Esophagus (tissue), 2 donors: Measurements from ENCODE around the gene ANKMY1. TPM values are rescaled to one million over a fixed set of nuclear protein-coding genes. Genes with fewer than 3 reads are reported as not detected.

Source experiments
- H3K27ac ChIP-seq, 2 donors: one replicate each; pipeline ENCODE4 v1.5.1; 2013; ENCODE audit warnings: low read depth in 2 of 2, mild to moderate bottlenecking in 2 of 2, inconsistent platforms in 1 of 2, low read length in 1 of 2, moderate library complexity in 1 of 2
- H3K27me3 ChIP-seq, 2 donors: one replicate each; pipeline ENCODE4 v1.6.1; 2013; ENCODE audit warnings: low read length in 2 of 2, control low read depth in 1 of 2, mild to moderate bottlenecking in 1 of 2; ENCODE audit not compliant: insufficient read depth in 2 of 2, control insufficient read depth in 1 of 2
- H3K36me3 ChIP-seq, 2 donors: one replicate each; pipeline ENCODE4 v1.6.1; 2013; ENCODE audit warnings: low read length in 1 of 2; ENCODE audit not compliant: control insufficient read depth in 2 of 2, insufficient read depth in 2 of 2
- H3K4me1 ChIP-seq, 2 donors: one replicate each; pipeline ENCODE4 v1.6.1; 2013; ENCODE audit warnings: low read length in 1 of 2; ENCODE audit not compliant: control insufficient read depth in 2 of 2, insufficient read depth in 2 of 2
- H3K4me3 ChIP-seq, 2 donors: one replicate each; pipeline ENCODE4 v1.5.1; 2013; ENCODE audit warnings: low read length in 2 of 2, mild to moderate bottlenecking in 2 of 2, low read depth in 1 of 2, moderate library complexity in 1 of 2
- H3K9me3 ChIP-seq, 2 donors: one replicate each; pipeline ENCODE4 v1.6.1; 2013; ENCODE audit warnings: mild to moderate bottlenecking in 2 of 2, low read depth in 1 of 2, low read length in 1 of 2, moderate library complexity in 1 of 2; ENCODE audit not compliant: control insufficient read depth in 2 of 2, insufficient read depth in 1 of 2
- WGBS, 2 donors: extraction: QIAGEN DNeasy Blood & Tissue Kit; methylation state at CpG; one replicate each; pipeline ENCODE4 v1.1.7; 2013; 5-methylcytosine and 5-hydroxymethylcytosine counted together
- polyA plus RNA-seq, 2 donors: library from polyadenylated mRNA; stranded (reverse); fragments of 200-250 nt; gene quantifications; one replicate each; pipeline ENCODE4 v1.2.3, GENCODE V29; 2013
- donor health status: healthy with polysubstance abuse.
- donor health status: Bipolar disorder and iron deficiency.

Gene ANKMY1
- polyA plus RNA-seq, 2 donors: 4.8 to 16.2 TPM

GRCh38 chr2:240601061-240601830, 43.5 kb upstream of the ANKMY1 start:
- peaks cover 2 to 9% of the 10 kb centered on the region in 2 donors for H3K4me1 ChIP-seq
- H3K27ac ChIP-seq: no peak overlapping the region
- 80 to 86% methylated on average over 20 of the region's 20 CpGs for WGBS, 2 donors
- H3K27me3 ChIP-seq: no peaks in the 10 kb centered on the region
- peaks cover 0 to 33% of the 10 kb centered on the region in 2 donors for H3K36me3 ChIP-seq
- no peak overlapping the region for H3K4me3 ChIP-seq
- no peaks in the 10 kb centered on the region for H3K9me3 ChIP-seq

DNA sequence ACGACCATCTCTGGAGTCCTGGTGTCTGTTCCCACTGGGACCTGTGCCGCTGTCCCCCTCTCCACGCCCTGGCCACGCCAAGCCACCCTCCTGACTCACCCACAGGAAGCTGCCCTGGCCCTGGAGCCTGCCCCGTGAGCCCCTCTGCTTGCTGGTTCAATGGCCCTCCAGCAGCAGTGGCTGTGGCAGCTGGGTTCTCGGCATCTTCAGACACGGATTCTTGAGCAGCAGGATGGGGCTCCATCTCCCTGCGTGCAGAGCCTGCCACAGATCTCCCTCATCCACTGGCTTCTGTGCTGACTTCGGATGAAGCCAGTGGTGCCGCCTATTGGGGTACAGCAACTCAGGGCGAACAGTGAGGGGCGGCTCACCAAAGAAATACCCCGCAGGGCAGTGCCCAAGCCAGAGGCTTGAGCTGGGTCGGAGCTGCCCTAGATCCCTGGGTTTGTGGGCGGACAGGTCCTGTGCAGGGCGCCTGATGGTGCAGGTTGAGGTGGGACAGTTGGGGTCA, 42.7 kb upstream of the ANKMY1 start:
- Histone ChIP-seq H3K36me3 (peaks cover 0 to 36% of the 10 kb centered on the region in 2 donors), H3K9me3 (no peaks in the 10 kb centered on the region), H3K4me3 (no peak overlapping the region), H3K4me1 (peaks cover 1 to 12% of the 10 kb centered on the region in 2 donors), H3K27ac (no peak overlapping the region), H3K27me3 (no peaks in the 10 kb centered on the region)
- 91 to 93% methylated on average over 16 of the region's 16 CpGs for WGBS, 2 donors

- Histone ChIP-seq H3K4me1 (peaks cover 0 to 10% of the 10 kb centered on the region in 2 donors), H3K27ac (no peak overlapping the region), H3K36me3 (peaks cover 0 to 43% of the 10 kb centered on the region in 2 donors), H3K27me3 (no peaks in the 10 kb centered on the region), H3K4me3 (no peak overlapping the region), H3K9me3 (no peaks in the 10 kb centered on the region)
- WGBS, 2 donors: 89 to 95% methylated on average over 11 of the region's 11 CpGs
Observed at GRCh38 chr2:240599141-240599583, 41.4 kb upstream of the ANKMY1 start.

DNA sequence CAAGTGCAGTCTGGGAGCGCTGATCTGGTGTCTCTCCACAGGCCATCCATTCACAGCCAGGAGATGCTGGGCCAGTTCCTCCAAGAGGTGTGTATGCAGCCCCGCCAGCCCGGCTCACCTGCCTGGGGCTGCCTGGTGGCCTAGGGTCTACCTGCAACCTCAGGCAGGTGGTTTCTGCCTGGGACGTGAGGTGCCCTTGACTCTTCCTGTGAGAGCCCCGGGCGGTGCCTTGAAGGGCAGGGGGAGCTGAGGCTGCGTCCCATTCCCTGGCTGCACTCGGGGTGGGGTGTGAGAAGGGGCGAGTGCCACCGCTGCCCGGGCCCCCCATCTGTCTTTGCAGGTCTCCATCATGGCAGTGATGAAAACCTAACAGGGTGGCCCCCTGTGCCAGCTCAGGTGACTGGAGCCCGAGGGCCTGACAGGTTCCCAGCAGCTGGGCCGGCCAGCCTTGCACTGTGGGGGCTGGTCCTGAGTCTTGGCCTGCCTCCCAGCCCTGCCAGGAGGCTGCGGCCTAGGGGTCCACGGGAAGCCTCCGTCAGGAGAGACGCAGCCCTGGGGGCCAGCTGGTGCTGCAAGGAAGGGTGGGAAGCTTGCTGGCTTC, 40.6 kb upstream of the ANKMY1 start:
- H3K4me1 ChIP-seq: peaks cover 0 to 10% of the 10 kb centered on the region in 2 donors
- H3K4me3 ChIP-seq: no peak overlapping the region
- no peak overlapping the region for H3K27ac ChIP-seq
- WGBS, 2 donors: 91 to 93% methylated on average over 17 of the region's 17 CpGs
- H3K36me3 ChIP-seq: peaks cover 0 to 43% of the 10 kb centered on the region in 2 donors
- no peaks in the 10 kb centered on the region for H3K27me3 ChIP-seq
- no peaks in the 10 kb centered on the region for H3K9me3 ChIP-seq

DNA sequence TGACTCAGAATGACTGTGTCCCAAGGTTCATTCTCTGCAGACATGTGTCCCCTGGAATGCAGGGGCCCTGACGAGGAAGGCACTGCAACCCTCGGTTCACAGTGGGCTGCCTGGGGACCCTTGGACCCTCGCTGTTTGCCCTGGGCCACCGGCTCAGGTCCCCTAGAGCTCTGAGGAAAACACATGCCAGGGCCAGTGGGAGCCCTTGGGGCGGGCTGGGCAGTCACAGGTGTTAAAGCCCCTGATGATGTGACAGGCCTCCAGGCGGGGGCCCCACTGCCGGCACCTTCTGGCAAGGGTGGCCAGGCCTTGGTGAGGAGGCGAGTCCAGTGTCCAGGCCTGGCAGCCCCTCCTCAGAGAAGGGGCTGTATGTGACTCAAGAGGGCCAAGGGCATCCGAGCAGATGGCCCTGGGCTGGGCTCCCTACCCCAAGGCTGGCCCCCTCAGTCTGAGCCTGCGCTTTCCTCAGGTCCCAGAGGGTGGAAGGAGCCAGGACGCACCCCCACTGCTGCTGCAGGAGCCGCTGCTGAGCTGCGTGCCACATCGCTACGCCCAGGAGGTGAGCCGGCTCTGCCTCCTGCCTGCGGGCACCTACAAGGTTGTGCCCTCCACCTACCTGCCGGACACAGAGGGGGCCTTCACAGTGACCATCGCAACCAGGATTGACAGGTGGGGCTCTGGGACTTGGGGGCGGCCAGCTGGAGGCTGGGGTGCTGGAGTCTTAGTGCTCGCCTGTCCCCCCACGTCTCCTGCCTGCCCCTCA, 39.8 kb upstream of the ANKMY1 start:
- H3K27me3 ChIP-seq: no peaks in the 10 kb centered on the region
- no peak overlapping the region for H3K27ac ChIP-seq
- H3K36me3 ChIP-seq: peaks cover 0 to 40% of the 10 kb centered on the region in 2 donors
- H3K4me1 ChIP-seq: peaks cover 0 to 10% of the 10 kb centered on the region in 2 donors
- H3K4me3 ChIP-seq: no peak overlapping the region
- WGBS, 2 donors: 90 to 91% methylated on average over 21 to 22 of the region's 22 CpGs
- no peaks in the 10 kb centered on the region for H3K9me3 ChIP-seq

- Histone ChIP-seq H3K4me3 (no peak overlapping the region), H3K9me3 (no peaks in the 10 kb centered on the region), H3K36me3 (peaks cover 3 to 38% of the 10 kb centered on the region in 2 donors), H3K4me1 (peaks cover 0 to 10% of the 10 kb centered on the region in 2 donors), H3K27ac (no peak overlapping the region), H3K27me3 (no peaks in the 10 kb centered on the region)
- 90 to 93% methylated on average over 10 of the region's 10 CpGs for WGBS, 2 donors
Observed at GRCh38 chr2:240597054-240597418, 39.2 kb upstream of the ANKMY1 start.

DNA sequence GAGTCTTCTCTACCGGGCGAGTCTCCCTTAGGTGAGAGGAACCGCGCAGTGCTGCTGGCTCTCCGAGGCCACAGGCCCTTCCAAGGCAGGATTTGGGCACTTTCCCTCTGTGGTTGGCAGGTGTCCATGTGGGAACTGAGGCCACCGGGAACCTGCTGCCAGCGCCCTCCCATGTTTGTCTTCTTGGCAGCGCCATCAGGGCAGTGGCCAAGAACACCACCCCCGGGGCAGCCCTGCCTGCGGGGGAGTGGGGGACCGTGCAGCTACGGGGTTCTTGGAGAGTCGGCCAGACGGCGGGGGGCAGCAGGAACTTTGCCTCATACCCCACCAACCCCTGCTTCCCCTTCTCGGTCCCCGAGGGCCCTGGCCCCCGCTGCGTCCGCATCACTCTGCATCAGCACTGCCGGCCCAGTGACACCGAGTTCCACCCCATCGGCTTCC, 38.7 kb upstream of the ANKMY1 start:
- Histone ChIP-seq H3K36me3 (peaks cover 4 to 44% of the 10 kb centered on the region in 2 donors), H3K4me1 (peaks cover 0 to 12% of the 10 kb centered on the region in 2 donors), H3K27ac (no peak overlapping the region), H3K27me3 (no peaks in the 10 kb centered on the region), H3K4me3 (no peak overlapping the region), H3K9me3 (no peaks in the 10 kb centered on the region)
- WGBS, 2 donors: 60 to 71% methylated on average over 22 to 23 of the region's 23 CpGs

GRCh38 chr2:240596080-240596460, 38.3 kb upstream of the ANKMY1 start:
- H3K36me3 ChIP-seq: peaks cover 4 to 45% of the 10 kb centered on the region in 2 donors
- no peak overlapping the region for H3K27ac ChIP-seq
- H3K4me3 ChIP-seq: no peak overlapping the region
- H3K4me1 ChIP-seq: peaks cover 0 to 9% of the 10 kb centered on the region in 2 donors
- 78 to 83% methylated on average over 17 of the region's 17 CpGs for WGBS, 2 donors
- no peaks in the 10 kb centered on the region for H3K27me3 ChIP-seq
- H3K9me3 ChIP-seq: no peaks in the 10 kb centered on the region

- Histone ChIP-seq H3K27me3 (no peaks in the 10 kb centered on the region), H3K36me3 (peaks cover 4 to 50% of the 10 kb centered on the region in 2 donors), H3K27ac (no peak overlapping the region), H3K9me3 (no peaks in the 10 kb centered on the region), H3K4me1 (peaks cover 0 to 9% of the 10 kb centered on the region in 2 donors), H3K4me3 (no peak overlapping the region)
- 55 to 66% methylated on average over 18 of the region's 18 CpGs for WGBS, 2 donors
Observed at GRCh38 chr2:240595381-240596079, 37.7 kb upstream of the ANKMY1 start.
